GM23248 (cell line): ENCODE results near the gene RAI14.

Source experiments
- EZH2 ChIP-seq: fragments of 200-600 bp; sonication (generic); IDR thresholded peaks from 2 replicates; pipeline ENCODE4 v1.6.1; 2018; ENCODE audit warnings: antibody characterized with exemption, mild to moderate bottlenecking; ENCODE audit not compliant: insufficient read depth, poor library complexity, severe bottlenecking
- EZH2phosphoT487 ChIP-seq: fragments of 200-600 bp; sonication (generic); IDR thresholded peaks from 2 replicates; pipeline ENCODE4 v1.6.1; 2018; ENCODE audit warnings: antibody characterized with exemption, moderate library complexity, mild to moderate bottlenecking, low read depth; ENCODE audit not compliant: insufficient read depth

- TF ChIP-seq EZH2: no peak
- no peak for TF ChIP-seq EZH2phosphoT487
Measured at GRCh38 chr5:34728236-34728635, 72.1 kb downstream of the RAI14 start.
